Lower leg skin (tissue), 4 donors: Measurements from ENCODE around the gene STARD9. TPM values are rescaled to one million over a fixed set of nuclear protein-coding genes. Genes with fewer than 3 reads are reported as not detected.

ENCODE experiments used
- DNase-seq, 2 donors: peaks; one replicate each; pipeline ENCODE4 v3.0.0-alpha.2; 2019; ENCODE audit warnings: low spot score in 2 of 2
- H3K4me3 ChIP-seq: fragments of 200-600 bp; sonication (generic); 2 replicates; pipeline ENCODE4 v1.5.1; 2017; ENCODE audit warnings: mild to moderate bottlenecking, low read depth; ENCODE audit not compliant: poor library complexity, severe bottlenecking
- CTCF ChIP-seq, 3 donors: fragments of 450-650 bp; IDR thresholded peaks; one replicate each; pipeline ENCODE4 v1.5.1; 2016; ENCODE audit warnings: antibody characterized with exemption in 3 of 3, mild to moderate bottlenecking in 3 of 3, moderate library complexity in 2 of 3
- POLR2A ChIP-seq, 2 donors: fragments of 450-650 bp; IDR thresholded peaks; one replicate each; pipeline ENCODE4 v1.6.1; 2016 to 2017; ENCODE audit warnings: antibody characterized with exemption in 2 of 2, mild to moderate bottlenecking in 1 of 2, moderate library complexity in 1 of 2
- WGBS, 2 donors: methylation state at CpG; one replicate each; pipeline ENCODE4 v1.1.5; 2018; 5-methylcytosine and 5-hydroxymethylcytosine counted together
- intact Hi-C: fragments of 100-400 bp; cut with DNase I; formaldehyde crosslinking; loops from one replicate; pipeline ENCODE4 v1.15.0; 2023; ENCODE audit warnings: low total_unique reads
- total RNA-seq, 4 donors: library from RNA; depleted of rRNA; stranded (reverse); fragments of >200 nt; gene quantifications; one replicate each; pipeline ENCODE4 v1.1.0, GENCODE V29; 2016

Gene STARD9
- total RNA-seq: 1 to 10 TPM; 3.0 to 7.6 (median 6.7) TPM

DNA sequence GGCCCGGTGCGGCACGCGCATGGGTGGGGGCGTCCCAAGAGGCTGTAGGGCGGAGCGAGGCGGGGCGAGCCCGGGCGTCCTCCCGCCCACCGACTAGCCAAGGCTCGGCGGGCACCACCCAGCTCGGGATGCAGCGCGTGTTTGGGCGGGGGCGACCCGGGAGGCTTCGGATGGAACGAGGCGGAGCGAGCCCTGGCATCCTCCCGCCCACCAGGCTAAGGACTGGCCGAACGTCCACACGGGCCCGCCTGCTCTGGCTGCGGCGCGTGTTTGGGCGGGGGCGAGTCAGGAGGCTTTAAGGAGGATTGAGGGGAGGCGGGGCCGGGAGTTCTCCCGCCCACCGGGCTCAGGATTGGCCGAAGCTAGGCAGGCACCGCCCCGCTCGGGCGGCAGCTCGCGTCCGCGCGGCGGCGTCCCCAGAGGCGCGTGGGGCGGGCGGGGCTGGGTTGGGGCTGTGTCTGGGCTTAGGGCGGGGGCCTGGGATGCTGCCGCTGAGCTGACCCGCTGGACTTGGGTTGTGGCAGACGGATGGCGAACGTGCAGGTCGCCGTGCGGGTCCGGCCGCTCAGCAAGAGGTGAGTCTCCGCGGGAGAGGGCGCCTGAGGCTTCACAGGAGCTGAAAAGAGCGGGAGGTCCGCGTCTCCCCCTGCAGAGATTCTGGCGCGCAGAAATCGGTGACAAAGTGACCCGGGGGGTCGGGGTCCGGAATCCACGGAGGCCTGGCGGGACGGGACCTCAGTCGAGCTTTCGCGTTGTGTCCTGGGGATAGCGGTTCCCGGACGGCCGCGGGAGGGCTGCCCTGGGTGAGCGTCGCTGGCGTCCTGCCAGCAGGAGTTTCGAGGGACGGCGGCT lies at the start of gene STARD9:
STARD9 (plus strand) TSS at position 419 of the 852 bp plus-strand sequence; CDS start at position 529, 110 bp downstream.
- 0% methylated on average over 43 to 68 of the region's 95 CpGs for WGBS, 2 donors
- peak within 1 kb of the TSS; percentile 48 for H3K4me3 ChIP-seq
- DNase-seq: peak; percentile 97 to 99
- TF ChIP-seq POLR2A (IDR thresholded peaks at IDR 0.05) (no peak), CTCF (IDR thresholded peaks at IDR 0.05) (no peak)
- intact Hi-C loops: no loop called here

- intact Hi-C loops: no loop called here
- TF ChIP-seq CTCF (IDR thresholded peaks at IDR 0.05) (no peak), POLR2A (IDR thresholded peaks at IDR 0.05) (no peak)
- WGBS, 2 donors: 87 to 90% methylated on average over 3 of the region's 3 CpGs
- DNase-seq: no peak
- no peak overlapping the region for H3K4me3 ChIP-seq
Observed at GRCh38 chr15:42528970-42529369, 46.4 kb upstream of the STARD9 start.

- no peak overlapping the region for H3K4me3 ChIP-seq
- intact Hi-C loops: no loop called here
- TF ChIP-seq POLR2A (IDR thresholded peaks at IDR 0.05) (no peak), CTCF (IDR thresholded peaks at IDR 0.05) (no peak)
- DNase-seq: no peak
- WGBS, 2 donors: 91 to 100% methylated on average over 1 of the region's 1 CpG
Observed at GRCh38 chr15:42533246-42533645, 42.2 kb upstream of the STARD9 start.

GRCh38 chr15:42544853-42545629 lies 30.4 kb upstream of the STARD9 start:
- WGBS, 2 donors: 88 to 96% methylated on average over 4 of the region's 4 CpGs
- H3K4me3 ChIP-seq: no peak overlapping the region
- no peak for DNase-seq
- TF ChIP-seq POLR2A (IDR thresholded peaks at IDR 0.05) (no peak), CTCF (IDR thresholded peaks at IDR 0.05) (no peak)
- intact Hi-C loops: no loop called here

DNA sequence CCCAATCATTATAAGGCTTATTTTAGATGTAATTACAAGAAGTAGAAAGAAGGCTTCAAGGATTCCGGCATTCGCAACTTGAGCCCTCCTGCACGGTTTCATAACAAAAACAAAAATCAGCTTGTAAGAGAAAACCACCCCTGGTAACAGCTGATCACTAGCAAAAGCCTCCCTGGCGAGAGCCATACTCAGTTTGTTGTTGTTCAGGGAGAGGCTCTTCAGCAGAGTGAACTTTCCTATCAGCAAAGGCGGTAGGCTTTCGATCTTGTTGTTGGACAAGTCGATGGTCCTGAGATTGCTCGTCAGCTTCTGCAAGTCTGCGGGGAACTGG lies 27.5 kb upstream of the STARD9 start:
- intact Hi-C loops: no loop called here

More for the DNA sequence above, 27.5 kb upstream of the STARD9 start:
- no peak for DNase-seq
- WGBS, 2 donors: 2% methylated on average over 9 of the region's 9 CpGs
- TF ChIP-seq POLR2A (IDR thresholded peaks at IDR 0.05) (no peak), CTCF (IDR thresholded peaks at IDR 0.05) (no peak)
- H3K4me3 ChIP-seq: peak overlapping the region; percentile 96
